ENCODE results near the gene SLCO3A1.
"Not testable (repeated sequence)": the region's sequence is repeated elsewhere in the genome, so short reads cannot be mapped to it uniquely, and the experiment has no call there.

The SLCO3A1 gene

DNA sequence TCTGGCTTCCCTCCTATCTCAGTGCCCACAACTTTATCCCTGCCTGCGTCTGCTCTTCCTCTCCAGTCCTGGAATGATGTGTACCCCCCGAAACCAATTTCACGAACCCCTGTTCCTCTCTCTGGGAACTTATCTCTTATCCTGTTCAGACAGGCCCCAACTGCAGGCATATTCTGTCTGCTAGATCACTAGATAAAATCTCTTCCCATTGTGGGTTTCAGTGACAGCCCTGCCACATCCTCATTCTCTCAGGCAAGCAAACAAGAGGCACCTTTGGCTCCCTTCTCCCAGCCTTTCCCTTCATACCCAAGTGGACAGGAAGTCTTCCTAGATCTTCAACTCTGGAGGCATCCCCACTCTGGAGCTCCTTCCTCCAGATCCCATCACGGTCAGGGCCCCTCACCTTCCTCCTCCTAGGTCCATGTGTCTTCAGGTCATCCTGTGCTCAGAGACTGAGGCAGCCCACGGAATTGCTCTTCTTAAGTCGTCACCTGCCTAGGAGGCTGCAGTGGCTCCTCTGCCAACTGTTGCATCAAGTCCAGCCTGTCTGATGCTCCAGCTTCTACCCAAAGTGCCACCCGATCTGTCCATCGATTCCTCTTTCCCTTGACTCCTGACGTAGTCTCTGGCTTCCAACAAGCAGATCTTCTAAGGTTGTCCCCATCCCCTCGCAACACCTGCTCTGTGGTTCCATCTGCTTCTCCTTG is 190.8 kb downstream of the SLCO3A1 start:
- no peak for DNase-seq

DNA sequence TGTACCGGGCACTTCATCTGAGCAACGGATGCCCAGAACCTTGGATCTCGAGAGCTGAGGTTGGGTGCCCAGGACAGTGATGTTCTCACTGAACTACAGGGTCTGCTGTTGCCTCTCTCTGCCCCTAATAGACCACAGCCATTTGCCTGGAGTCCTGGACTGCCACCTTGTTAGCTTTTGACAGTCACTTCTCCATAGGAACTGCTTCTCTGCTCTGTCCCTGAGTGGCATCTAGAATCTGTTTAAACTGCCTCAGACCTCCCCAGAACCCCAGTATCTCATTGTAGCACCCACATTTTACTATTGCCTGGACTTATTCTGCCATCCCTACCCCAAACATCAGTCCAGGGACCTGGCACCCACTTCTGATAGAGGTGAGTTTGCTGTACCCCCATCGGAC is 194.4 kb downstream of the SLCO3A1 start:
- no peak for DNase-seq

DNA sequence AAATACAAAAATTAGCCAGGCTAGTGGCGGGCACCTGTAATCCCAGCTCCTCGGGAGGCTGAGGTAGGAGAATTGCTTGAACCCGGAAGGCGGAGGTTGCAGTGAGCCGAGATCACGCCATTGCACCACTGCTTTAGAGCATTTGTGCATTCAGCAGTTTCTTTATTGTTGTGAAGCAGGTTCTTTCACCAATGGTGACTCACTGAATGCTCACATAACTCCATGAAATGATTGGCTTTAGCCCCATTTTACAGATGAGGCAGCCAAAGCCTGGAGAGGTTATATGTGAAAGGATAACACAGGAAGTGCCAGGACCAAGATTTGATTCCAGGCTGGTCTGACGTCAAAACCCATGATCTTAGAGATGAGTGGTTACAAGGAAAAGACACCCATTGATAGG is 195.2 kb downstream of the SLCO3A1 start:
- no peak for DNase-seq

DNA sequence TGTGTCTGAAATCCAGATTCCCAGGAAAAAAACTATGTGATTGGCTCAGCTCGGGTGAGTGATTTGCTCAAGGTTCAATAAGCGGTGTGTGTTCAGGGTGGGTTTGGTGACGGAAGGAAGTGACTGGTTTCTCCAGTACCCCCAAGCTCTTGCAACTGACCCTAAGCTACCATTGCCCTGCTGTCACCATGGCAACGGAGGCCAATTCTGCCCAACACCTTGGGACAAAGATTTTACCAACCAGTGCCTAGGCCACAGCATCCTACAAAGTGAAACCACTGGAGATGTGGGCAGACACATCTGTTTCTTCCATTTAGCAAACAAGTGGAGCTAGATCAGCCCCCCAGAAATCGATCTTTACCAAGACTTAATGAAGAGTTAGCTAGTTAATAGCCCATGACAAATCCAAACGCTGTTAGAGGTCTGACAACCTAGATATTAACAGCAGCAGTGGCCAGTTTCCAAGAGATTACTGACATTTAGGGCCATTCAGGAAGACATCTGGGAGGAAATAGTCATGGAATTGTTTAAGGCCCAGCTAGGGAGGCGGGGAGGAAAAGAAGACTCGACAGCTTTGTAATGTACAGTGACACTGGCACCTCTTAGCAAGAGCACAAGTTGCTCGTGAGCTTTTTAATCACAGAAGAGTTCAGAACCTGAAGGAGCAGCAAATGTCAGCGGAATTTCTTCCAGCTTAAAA is 195.9 kb downstream of the SLCO3A1 start:
- DNase-seq: peak; percentile 14

DNA sequence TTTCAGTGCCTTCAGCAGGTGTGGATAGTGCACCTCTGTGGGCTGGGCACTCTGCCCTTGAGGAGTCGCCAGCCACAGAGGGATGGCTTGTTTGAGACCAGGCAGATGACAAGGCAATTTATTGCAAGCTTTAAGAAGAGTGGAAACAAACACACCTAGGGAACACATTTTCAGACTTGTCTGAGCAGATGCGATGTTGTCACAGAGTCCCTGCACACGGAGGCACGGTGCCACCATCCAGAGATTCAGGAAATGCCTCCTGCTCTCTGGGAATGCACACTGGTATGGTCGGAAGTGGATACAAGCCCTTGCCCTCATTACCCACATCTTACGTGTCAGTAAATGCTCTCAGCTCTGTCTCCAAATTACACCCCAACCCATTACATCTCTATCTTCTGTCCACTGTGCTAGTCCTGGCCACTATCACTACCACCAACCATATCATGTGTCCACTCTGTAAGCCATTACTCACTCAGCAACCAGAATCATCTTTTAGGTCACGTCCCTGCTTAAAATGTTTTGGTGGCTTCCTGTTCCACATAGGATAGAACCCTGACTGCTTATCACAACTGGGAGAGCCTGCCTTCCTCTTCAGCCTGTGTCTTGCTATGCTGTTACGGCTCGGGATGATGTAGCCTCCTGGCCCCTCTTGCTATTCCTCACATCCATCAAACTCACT is 196.9 kb downstream of the SLCO3A1 start:
- no peak for DNase-seq

DNA sequence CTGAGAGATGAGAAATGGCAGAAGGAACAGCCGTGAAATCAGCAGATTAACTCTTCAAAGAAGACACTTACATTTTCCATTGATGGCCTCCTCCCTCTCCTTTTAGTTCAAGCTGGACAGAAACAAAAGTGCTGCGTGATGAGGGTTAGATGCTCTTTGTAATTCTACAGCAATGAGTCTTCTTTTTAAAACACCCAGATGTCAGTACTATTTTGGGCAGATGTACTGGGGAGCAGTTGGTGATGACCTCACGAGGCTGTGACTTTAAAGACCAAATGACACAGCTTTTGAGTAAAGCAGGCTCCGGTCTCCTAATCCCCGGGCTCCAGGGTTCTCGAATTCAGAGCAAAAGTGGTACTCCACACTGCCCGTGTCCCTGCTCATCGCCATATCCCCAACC is 198.2 kb downstream of the SLCO3A1 start:
- DNase-seq: no peak

DNA sequence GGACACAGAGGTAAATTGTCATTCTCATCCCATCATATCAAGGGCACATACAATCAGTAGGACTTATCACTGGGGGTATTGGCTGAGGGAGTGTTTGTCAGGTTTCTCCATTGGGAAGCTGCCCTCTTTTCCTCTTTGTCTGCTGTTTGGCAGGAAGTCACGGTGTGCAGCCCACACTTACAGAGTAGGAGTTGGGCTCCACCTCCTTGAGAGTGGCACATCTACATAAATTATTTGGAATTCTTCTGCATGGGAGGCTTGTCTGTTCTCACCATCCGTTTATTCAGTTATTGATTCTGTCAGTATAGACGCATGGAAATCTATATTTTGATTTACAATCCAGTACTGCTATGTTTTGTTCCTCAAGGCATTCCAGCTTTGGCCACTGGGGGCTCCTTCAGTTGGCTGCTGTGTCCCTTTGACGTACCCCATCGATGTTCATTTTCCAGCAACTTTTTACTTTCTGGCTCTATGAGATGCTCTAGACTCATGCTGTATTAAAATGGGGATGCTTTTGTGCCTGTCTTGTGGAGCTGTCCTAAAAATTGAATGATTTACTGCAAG is 200.3 kb downstream of the SLCO3A1 start:
- no peak for DNase-seq

DNA sequence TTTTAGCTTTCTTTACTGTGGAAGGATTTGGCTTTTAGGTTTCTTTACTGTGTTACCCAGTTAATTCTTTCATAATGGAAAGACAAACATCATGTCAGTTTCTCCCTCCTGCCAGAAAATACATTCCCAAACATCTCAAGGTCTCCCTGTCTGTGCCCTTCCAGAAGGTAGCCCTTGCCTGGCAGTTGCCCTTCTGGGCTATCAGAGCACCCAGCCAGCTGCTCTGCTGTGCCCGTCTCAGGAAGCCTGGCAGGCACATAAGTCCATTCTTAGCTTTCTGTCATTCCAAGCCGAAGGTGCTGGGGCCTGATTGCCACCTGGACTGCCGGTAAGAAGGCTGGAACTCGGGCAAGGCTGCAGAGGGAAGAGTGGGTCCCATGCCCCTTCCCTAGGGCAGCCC is 203.4 kb downstream of the SLCO3A1 start:
- DNase-seq: no peak

DNA sequence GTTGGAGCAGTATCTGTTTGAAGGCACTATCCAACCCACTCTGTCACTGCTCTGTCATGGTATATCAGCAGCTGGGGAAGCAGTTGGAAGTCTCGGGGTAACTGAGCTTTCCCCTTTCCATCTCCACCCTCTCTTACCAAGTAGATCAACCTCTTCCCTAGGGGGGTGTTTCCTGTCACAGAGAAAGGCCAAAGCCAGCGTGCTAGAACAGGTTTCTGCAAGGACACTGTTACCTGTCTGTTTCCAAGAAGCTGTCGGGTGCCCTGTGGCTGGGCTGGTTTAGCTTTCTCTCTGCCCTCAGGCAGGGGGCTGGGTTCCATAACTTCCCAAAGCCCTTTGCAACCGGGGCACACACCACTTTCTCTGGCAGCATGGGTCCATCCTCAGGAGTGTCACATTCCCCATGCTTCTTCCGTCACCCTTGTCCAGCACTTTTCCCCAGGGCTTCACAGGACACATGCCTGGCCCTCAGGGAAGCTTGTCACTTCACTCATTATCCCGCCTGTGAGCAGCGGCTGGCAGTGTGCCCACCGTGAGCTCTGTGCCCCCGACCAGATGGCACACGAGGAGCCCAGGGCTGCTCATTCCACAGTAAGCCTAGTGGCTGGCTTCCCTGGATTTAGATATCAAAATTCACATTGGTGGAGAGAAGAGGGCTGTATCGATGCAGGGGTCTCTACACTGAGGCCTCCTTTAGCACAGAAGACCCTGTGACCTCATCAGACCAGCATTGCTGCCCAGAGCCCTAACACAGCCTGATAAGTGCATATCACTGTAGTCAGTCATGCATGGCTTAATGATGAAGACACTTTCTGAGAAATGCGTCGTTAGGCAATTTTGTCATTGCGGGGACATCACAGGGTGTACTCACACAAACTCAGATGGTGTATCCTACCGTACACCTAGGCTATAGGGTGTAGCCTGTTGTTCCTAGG is 205.8 kb downstream of the SLCO3A1 start:
- peak; percentile 68 for DNase-seq

DNA sequence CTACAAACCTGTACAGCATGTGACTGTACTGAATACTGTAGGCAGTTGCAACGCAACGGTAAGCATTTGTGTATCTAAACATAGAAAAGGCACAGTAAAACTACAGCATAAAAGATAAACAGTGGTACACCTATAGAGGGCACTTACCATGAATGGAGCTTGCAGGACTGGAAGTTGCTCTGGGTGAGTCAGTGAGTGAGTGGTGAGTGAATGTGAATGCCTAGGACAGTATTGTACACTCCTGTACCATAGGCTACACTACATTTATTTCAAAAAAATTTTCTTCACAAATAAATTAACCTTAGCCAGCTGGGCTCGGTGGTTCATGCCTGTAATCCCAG is 206.4 kb downstream of the SLCO3A1 start:
- DNase-seq: not testable (repeated sequence)

DNA sequence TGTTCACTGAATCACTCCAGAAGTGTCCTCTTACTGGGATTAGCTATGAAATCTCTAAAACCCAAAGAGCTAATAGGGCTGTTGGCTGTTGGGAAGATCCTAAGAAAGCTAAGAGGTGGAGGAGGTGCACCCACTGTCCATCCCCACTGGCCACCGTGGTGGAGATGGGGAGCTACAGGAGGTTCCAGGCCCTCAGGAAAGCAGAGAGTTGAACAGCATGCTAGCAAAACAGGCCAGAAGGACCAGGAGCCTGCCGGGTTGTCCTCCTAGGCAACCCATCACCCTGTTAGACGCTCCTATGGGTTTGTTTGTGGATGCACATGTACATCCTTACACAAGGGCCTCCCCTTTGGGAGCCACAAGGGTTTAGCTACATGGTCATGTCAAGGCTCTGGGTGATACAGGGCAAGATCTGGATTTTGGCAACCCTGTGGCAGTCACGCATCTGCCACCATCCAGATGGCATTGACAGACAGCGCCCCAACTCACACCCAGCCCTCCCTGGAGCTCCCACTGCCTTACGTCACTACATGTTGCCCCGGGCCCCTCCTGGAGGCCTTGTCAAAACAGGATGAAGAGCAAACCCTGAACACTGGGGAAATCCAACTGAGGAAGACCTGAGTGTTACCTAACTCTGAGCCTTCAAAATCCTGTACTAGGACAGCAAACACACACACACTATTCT is 208.1 kb downstream of the SLCO3A1 start:
- DNase-seq: no peak

DNA sequence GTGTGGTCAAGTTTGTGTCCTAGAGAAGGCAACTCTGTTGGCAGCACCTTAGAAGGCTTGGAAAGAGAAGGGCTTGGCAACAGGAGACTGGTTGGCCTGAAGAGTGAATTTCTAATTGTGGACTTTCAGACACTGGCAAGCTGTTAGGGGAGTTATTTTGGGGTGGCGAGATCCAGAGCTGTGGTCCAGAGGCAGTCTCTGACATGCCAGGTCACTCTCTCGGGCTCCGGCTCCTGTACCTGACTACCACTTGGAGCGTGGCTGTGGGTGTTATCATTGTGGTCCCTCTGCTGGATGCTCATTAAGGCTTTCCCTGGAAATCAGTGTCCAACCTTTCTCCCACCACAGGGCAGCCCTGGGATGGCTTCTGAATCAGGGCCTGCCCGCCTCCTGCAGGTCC is 209.0 kb downstream of the SLCO3A1 start:
- DNase-seq: no peak

DNA sequence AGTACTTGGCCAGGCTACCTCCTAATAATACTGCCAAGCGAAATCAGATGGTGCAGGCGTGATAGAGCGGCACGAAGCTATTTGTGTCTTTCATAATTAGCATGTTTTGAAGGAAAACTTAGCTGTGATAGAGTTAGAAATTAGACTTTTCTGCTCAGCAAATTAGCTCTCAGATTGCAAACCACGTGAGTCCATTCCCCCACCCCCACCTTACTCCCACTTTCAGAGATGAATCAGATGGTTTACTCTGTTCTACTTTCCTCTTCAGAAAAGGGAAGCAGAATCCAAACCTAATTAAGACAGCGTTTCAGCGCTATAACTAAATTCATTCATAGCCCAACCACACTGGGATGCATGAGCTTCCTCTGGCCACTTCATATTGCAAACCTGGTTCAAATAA is 214.6 kb downstream of the SLCO3A1 start:
- DNase-seq: no peak

DNA sequence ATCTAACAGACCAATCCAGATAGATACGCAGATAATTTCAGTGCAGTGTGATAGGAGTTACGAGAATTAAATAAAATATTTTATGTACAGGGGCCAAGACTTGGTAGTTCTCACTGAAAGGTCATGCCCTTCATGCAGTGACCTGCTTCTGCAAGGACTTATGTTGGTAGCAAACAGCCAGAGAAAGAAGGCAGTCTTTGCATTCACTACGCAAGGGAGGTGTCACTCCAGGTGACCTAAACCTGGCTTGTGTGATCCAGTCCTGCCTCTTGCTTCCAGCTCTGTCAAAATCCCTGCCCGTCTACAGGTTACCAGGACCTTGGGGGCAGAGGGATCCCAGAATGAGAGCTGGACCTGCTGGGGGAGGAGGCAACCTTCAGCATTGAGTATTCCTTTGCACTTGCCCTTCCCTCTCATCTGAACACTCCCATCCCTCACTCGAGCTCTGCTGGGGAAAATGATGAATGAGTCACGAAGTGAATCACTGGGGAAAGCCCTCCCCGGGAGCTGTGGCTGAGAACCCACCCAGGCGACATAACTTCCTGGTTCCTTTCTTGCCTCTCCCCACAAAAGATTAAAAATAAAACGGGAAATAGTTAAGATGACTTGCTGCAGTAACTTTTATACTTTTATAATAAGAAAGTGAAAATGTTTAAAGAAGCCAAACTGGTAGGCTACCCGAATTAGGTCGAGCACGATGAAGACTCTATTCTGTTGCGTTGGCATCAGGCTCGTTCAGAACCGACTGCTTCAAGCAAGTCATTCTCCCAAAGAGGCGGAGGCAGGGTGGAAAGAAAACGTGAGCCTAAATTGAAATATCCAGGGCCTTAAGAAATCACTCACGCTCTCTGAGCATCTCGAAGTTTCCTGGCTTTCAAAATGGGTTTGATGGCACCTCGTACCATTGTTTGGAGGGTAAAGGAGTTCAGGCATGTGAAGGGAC is 216.1 kb downstream of the SLCO3A1 start:
- no peak for DNase-seq

DNA sequence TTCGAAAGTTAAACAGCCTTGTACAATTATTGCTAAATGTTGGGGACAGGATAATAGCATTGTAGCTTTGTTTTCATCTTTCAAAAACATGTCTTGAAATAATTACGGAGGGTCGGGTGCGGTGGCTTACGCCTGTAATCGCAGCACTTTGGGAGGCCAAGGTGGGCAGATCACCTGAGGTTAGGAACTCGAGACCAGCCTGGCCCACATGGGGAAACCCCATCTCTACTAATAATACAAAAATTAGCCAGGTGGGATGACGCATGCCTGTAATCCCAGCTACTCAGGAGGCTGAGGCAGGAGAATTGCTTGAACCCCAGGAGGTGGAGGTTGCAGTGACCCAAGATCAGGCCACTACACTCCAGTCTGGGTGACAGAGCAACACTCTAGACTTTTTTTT is 216.7 kb downstream of the SLCO3A1 start:
- not testable (repeated sequence) for DNase-seq

DNA sequence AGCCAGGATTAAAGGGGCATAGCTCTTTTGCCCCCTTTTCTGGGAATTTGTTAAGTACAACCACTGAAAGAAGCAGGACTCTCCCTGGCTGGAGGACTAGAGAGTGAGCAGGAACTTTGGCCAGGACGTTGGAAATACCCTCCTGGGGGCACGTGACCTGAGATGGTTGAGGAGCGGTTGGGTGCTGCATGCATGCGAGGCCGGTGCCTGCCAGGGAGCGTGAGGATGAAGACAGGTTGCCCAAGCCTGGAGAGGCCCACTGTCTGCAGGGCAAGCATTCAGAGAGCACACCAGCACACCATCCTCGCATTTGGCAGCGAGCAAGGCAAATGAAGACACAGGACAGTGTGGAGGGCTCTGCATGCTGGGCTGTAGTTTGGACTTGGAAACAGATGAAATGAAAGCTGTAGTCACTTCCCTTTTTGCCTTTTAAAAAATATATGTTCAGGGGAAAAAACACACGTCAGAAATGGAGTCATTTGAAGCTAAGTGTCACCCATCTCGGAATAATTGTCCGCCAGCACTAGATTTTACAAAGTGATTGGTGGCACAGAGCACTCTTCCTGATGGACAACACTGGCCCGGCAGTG is 217.6 kb downstream of the SLCO3A1 start:
- no peak for DNase-seq

DNA sequence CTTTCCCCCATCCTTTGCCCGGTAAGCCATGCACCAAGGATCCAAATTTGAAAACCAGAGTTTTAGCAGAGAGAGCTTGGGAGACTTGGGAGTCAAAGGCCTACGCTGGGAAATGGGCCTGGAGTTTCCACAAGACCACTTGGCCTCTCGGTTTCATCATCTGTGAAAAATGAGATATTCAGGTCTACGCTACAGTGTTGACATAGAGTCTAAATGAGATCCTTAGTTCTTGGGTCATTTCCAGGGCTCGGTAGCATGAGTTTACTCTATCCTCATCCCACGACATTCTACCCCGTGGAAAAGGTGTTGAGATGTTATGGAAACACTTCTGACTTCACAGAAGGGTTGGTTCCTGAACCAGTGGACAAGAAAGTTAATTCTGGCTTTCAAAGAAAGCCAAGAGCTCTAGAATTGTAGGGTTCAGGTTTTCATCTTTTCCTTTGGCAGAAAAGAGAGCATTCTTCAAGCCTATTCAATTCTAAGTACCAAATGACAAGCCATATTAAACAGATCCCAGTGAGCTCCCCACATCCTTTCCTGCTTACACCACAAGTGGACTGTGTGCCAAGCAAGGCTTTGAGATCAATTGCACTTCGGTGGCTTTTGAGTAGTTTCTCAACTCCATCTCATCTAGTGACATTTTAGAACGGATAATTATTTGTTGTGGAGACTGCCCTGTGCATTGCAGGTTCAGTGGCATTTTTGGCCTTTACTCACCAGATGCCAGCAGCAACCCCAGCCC is 219.7 kb downstream of the SLCO3A1 start:
- DNase-seq: no peak

DNA sequence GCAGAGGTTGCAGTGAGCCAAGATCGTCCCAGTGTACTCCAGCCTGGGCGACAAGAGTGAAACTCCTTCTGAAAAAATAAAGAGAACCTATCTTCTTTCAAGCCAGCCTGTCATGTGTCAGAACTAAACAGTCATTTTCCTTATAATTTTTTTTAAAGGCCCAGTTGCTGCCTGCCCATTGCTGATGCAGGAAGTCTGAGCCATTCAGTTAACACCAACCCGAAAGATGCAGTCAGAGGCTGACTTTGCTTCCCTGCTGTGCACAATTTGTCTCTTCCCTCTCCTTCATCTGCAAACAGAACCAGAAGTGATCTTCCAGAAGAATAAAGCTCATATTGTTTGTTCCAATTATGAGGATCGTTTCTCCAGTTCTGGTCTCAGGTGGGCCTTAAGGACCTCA is 220.6 kb downstream of the SLCO3A1 start:
- no peak for DNase-seq

DNA sequence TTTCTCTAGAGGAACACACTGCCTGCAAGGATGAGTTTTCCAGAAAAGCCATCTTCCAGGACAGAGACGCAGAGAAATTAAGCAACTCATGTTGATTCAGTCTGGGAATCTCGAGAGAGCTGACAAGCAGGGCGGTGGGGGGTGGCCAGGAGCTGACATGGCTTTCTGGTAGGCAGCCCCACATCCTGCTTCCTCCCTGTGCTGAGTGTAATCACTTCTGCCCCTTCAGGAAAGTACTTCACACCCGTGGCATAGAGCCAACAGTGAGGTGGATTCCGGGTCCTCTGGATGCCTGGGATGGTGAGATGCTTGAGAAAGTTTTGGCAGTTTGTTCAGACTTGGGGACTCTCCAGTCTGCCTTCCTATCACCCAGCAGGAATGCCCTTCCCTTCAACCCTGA is 221.1 kb downstream of the SLCO3A1 start:
- no peak for DNase-seq

DNA sequence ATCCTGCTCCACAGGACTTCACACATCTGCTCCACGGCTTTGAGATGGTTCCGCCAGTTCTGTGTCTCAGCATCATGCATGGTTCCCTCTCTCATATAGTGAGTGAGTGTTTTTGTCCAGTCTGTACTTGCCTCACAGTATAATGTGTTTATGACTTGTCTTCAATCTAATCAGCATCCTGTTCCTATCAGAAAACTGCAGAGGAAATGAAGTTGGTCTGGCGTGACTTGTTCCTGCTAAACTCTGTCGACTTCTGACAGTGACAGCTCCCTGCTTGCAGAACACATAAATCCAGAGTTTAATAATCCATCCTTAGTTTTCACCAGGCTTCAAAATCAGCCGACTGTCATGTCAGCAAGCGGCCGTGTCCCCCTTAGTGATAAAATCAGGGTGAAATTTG is 222.3 kb downstream of the SLCO3A1 start:
- DNase-seq: no peak

All from eye (tissue), 1 donor.